HEK293 (cell line): ENCODE measurements around the gene TBC1D4.

Source experiments
- OSR2 ChIP-seq: fragments of 450-650 bp; formaldehyde crosslinking; IDR thresholded peaks from 2 replicates; pipeline ENCODE4 v1.5.1; 2016; ENCODE audit warnings: missing biosample characterization, missing genetic modification characterization
- YY1 ChIP-seq: fragments of 450-650 bp; formaldehyde crosslinking; IDR thresholded peaks from 2 replicates; pipeline ENCODE4 v1.5.1; 2018; ENCODE audit warnings: missing biosample characterization, missing genetic modification characterization
- YY2 ChIP-seq: fragments of 450-650 bp; formaldehyde crosslinking; IDR thresholded peaks from 2 replicates; pipeline ENCODE4 v1.5.1; 2016; ENCODE audit warnings: missing biosample characterization, missing genetic modification characterization
- ZBTB17 ChIP-seq: fragments of 450-650 bp; formaldehyde crosslinking; IDR thresholded peaks from 2 replicates; pipeline ENCODE4 v1.5.1; 2016; ENCODE audit warnings: missing biosample characterization, missing genetic modification characterization
- ZBTB7A ChIP-seq: fragments of 450-650 bp; formaldehyde crosslinking; IDR thresholded peaks from 2 replicates; pipeline ENCODE4 v1.5.1; 2016; ENCODE audit warnings: low read depth, missing biosample characterization, missing genetic modification characterization
- ZNF292 ChIP-seq: fragments of 450-650 bp; formaldehyde crosslinking; IDR thresholded peaks from 2 replicates; pipeline ENCODE4 v1.5.1; 2016; ENCODE audit warnings: low read depth, missing biosample characterization, missing genetic modification characterization, borderline replicate concordance
- ZNF302 ChIP-seq: fragments of 450-650 bp; formaldehyde crosslinking; IDR thresholded peaks from 2 replicates; pipeline ENCODE4 v1.5.1; 2016; ENCODE audit warnings: missing biosample characterization, missing genetic modification characterization, low read depth
- ZNF654 ChIP-seq: fragments of 450-650 bp; formaldehyde crosslinking; IDR thresholded peaks from 2 replicates; pipeline ENCODE4 v1.5.1; 2016; ENCODE audit warnings: low read depth, missing biosample characterization, missing genetic modification characterization
- ZNF792 ChIP-seq: fragments of 450-650 bp; formaldehyde crosslinking; IDR thresholded peaks from 2 replicates; pipeline ENCODE4 v1.5.1; 2016; ENCODE audit warnings: missing biosample characterization, missing genetic modification characterization
- TF ChIP-seq, protein P1 (sequence below): fragments of 450-650 bp; formaldehyde crosslinking; IDR thresholded peaks from 2 replicates; pipeline ENCODE4 v1.5.1; 2016; ENCODE audit warnings: missing biosample characterization, missing genetic modification characterization, borderline replicate concordance
- TF ChIP-seq, protein P2 (sequence below): fragments of 450-650 bp; formaldehyde crosslinking; IDR thresholded peaks from 2 replicates; pipeline ENCODE4 v1.5.1; 2016; ENCODE audit warnings: missing biosample characterization, missing genetic modification characterization
- TF ChIP-seq, protein P3 (sequence below): fragments of 450-650 bp; formaldehyde crosslinking; IDR thresholded peaks from 2 replicates; pipeline ENCODE4 v1.5.1; 2017; ENCODE audit warnings: missing biosample characterization, missing genetic modification characterization
- TF ChIP-seq, protein P4 (sequence below): fragments of 450-650 bp; formaldehyde crosslinking; IDR thresholded peaks from 2 replicates; pipeline ENCODE4 v1.5.1; 2016; ENCODE audit warnings: missing biosample characterization, missing genetic modification characterization
- TF ChIP-seq, protein P5 (sequence below): fragments of 450-650 bp; formaldehyde crosslinking; IDR thresholded peaks from 2 replicates; pipeline ENCODE4 v1.5.1; 2016; ENCODE audit warnings: missing biosample characterization, missing genetic modification characterization
- TF ChIP-seq, protein P6 (sequence below): fragments of 450-650 bp; formaldehyde crosslinking; IDR thresholded peaks from 2 replicates; pipeline ENCODE4 v1.5.1; 2017; ENCODE audit warnings: missing biosample characterization, missing genetic modification characterization
- TF ChIP-seq, protein P7 (sequence below): fragments of 450-650 bp; formaldehyde crosslinking; conservative IDR thresholded peaks from 2 replicates; pipeline ENCODE4 v1.5.1; 2016; ENCODE audit warnings: low read depth, missing biosample characterization, missing genetic modification characterization

Gene TBC1D4

DNA sequence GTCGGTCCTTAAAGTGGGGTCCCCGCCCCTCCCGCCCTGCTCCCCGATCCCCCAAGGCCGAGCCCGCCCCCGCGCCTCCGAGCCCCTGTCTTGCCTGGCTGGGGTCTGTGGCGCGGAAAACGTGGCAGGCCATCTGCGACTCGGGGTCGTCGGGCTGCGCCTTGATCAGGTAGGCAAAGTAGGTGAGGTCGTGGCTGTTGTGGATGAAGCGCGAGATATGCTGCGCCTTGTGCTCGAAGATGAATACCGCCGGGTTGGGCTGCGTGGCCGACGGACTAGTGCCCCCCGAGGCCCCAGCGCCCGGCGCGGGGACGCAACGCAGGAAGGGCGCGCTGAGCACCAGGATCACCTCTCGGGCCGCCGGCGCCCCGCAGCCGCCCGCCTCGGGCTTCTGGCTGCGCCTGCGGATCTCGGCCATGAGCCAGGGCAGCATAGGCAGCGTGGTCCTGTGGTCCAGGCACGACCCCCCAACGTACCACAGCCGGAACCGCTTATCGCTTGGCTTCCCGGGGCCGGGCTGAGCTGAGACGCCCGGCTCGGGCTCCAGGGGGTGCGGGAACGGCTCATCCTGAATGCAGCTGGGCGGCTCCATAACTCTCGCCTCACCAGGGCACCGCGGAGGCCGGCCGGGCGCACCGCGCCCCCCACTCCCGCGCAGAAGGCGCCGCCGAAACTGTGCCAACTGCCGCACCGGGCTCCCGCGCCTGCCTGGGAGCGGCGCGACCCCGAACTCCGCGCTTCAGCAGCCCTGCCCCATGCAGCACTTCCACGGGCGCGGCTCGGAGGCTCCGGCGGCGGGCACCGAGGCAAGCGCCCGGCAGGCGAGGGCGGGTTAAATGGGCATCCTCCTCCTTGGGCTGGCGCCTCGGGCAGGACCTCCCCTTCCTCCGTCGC lies 546 bp downstream of the TBC1D4 start (continued):
- TF ChIP-seq, protein P1, sequence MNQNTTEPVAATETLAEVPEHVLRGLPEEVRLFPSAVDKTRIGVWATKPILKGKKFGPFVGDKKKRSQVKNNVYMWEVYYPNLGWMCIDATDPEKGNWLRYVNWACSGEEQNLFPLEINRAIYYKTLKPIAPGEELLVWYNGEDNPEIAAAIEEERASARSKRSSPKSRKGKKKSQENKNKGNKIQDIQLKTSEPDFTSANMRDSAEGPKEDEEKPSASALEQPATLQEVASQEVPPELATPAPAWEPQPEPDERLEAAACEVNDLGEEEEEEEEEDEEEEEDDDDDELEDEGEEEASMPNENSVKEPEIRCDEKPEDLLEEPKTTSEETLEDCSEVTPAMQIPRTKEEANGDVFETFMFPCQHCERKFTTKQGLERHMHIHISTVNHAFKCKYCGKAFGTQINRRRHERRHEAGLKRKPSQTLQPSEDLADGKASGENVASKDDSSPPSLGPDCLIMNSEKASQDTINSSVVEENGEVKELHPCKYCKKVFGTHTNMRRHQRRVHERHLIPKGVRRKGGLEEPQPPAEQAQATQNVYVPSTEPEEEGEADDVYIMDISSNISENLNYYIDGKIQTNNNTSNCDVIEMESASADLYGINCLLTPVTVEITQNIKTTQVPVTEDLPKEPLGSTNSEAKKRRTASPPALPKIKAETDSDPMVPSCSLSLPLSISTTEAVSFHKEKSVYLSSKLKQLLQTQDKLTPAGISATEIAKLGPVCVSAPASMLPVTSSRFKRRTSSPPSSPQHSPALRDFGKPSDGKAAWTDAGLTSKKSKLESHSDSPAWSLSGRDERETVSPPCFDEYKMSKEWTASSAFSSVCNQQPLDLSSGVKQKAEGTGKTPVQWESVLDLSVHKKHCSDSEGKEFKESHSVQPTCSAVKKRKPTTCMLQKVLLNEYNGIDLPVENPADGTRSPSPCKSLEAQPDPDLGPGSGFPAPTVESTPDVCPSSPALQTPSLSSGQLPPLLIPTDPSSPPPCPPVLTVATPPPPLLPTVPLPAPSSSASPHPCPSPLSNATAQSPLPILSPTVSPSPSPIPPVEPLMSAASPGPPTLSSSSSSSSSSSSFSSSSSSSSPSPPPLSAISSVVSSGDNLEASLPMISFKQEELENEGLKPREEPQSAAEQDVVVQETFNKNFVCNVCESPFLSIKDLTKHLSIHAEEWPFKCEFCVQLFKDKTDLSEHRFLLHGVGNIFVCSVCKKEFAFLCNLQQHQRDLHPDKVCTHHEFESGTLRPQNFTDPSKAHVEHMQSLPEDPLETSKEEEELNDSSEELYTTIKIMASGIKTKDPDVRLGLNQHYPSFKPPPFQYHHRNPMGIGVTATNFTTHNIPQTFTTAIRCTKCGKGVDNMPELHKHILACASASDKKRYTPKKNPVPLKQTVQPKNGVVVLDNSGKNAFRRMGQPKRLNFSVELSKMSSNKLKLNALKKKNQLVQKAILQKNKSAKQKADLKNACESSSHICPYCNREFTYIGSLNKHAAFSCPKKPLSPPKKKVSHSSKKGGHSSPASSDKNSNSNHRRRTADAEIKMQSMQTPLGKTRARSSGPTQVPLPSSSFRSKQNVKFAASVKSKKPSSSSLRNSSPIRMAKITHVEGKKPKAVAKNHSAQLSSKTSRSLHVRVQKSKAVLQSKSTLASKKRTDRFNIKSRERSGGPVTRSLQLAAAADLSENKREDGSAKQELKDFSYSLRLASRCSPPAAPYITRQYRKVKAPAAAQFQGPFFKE (tag by site-specific recombination), result no peak
- TF ChIP-seq ZNF792 (tag by site-specific recombination) (no peak), YY1 (tag by site-specific recombination) (no peak), ZNF292 (tag by site-specific recombination) (0 out of 2 replicates have a peak, but pooled peaks have one; percentile 1), OSR2 (tag by site-specific recombination) (no peak), ZBTB7A (tag by site-specific recombination) (no peak), ZNF654 (tag by site-specific recombination) (no peak), YY2 (tag by site-specific recombination) (no peak), ZNF302 (no peak), ZBTB17 (tag by site-specific recombination) (peak; percentile 68)
- TF ChIP-seq, protein P2, sequence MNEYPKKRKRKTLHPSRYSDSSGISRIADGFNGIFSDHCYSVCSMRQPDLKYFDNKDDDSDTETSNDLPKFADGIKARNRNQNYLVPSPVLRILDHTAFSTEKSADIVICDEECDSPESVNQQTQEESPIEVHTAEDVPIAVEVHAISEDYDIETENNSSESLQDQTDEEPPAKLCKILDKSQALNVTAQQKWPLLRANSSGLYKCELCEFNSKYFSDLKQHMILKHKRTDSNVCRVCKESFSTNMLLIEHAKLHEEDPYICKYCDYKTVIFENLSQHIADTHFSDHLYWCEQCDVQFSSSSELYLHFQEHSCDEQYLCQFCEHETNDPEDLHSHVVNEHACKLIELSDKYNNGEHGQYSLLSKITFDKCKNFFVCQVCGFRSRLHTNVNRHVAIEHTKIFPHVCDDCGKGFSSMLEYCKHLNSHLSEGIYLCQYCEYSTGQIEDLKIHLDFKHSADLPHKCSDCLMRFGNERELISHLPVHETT (tag by site-specific recombination), result no peak
- TF ChIP-seq, protein P3, sequence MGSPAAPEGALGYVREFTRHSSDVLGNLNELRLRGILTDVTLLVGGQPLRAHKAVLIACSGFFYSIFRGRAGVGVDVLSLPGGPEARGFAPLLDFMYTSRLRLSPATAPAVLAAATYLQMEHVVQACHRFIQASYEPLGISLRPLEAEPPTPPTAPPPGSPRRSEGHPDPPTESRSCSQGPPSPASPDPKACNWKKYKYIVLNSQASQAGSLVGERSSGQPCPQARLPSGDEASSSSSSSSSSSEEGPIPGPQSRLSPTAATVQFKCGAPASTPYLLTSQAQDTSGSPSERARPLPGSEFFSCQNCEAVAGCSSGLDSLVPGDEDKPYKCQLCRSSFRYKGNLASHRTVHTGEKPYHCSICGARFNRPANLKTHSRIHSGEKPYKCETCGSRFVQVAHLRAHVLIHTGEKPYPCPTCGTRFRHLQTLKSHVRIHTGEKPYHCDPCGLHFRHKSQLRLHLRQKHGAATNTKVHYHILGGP (tag by site-specific recombination), result no peak
- TF ChIP-seq, protein P4, sequence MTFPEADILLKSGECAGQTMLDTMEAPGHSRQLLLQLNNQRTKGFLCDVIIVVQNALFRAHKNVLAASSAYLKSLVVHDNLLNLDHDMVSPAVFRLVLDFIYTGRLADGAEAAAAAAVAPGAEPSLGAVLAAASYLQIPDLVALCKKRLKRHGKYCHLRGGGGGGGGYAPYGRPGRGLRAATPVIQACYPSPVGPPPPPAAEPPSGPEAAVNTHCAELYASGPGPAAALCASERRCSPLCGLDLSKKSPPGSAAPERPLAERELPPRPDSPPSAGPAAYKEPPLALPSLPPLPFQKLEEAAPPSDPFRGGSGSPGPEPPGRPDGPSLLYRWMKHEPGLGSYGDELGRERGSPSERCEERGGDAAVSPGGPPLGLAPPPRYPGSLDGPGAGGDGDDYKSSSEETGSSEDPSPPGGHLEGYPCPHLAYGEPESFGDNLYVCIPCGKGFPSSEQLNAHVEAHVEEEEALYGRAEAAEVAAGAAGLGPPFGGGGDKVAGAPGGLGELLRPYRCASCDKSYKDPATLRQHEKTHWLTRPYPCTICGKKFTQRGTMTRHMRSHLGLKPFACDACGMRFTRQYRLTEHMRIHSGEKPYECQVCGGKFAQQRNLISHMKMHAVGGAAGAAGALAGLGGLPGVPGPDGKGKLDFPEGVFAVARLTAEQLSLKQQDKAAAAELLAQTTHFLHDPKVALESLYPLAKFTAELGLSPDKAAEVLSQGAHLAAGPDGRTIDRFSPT (tag by site-specific recombination), result no peak
- TF ChIP-seq, protein P5, sequence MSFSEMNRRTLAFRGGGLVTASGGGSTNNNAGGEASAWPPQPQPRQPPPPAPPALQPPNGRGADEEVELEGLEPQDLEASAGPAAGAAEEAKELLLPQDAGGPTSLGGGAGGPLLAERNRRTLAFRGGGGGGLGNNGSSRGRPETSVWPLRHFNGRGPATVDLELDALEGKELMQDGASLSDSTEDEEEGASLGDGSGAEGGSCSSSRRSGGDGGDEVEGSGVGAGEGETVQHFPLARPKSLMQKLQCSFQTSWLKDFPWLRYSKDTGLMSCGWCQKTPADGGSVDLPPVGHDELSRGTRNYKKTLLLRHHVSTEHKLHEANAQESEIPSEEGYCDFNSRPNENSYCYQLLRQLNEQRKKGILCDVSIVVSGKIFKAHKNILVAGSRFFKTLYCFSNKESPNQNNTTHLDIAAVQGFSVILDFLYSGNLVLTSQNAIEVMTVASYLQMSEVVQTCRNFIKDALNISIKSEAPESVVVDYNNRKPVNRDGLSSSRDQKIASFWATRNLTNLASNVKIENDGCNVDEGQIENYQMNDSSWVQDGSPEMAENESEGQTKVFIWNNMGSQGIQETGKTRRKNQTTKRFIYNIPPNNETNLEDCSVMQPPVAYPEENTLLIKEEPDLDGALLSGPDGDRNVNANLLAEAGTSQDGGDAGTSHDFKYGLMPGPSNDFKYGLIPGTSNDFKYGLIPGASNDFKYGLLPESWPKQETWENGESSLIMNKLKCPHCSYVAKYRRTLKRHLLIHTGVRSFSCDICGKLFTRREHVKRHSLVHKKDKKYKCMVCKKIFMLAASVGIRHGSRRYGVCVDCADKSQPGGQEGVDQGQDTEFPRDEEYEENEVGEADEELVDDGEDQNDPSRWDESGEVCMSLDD (tag by site-specific recombination), result no peak
- TF ChIP-seq, protein P6, sequence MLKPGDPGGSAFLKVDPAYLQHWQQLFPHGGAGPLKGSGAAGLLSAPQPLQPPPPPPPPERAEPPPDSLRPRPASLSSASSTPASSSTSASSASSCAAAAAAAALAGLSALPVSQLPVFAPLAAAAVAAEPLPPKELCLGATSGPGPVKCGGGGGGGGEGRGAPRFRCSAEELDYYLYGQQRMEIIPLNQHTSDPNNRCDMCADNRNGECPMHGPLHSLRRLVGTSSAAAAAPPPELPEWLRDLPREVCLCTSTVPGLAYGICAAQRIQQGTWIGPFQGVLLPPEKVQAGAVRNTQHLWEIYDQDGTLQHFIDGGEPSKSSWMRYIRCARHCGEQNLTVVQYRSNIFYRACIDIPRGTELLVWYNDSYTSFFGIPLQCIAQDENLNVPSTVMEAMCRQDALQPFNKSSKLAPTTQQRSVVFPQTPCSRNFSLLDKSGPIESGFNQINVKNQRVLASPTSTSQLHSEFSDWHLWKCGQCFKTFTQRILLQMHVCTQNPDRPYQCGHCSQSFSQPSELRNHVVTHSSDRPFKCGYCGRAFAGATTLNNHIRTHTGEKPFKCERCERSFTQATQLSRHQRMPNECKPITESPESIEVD, result no peak
- TF ChIP-seq, protein P7, sequence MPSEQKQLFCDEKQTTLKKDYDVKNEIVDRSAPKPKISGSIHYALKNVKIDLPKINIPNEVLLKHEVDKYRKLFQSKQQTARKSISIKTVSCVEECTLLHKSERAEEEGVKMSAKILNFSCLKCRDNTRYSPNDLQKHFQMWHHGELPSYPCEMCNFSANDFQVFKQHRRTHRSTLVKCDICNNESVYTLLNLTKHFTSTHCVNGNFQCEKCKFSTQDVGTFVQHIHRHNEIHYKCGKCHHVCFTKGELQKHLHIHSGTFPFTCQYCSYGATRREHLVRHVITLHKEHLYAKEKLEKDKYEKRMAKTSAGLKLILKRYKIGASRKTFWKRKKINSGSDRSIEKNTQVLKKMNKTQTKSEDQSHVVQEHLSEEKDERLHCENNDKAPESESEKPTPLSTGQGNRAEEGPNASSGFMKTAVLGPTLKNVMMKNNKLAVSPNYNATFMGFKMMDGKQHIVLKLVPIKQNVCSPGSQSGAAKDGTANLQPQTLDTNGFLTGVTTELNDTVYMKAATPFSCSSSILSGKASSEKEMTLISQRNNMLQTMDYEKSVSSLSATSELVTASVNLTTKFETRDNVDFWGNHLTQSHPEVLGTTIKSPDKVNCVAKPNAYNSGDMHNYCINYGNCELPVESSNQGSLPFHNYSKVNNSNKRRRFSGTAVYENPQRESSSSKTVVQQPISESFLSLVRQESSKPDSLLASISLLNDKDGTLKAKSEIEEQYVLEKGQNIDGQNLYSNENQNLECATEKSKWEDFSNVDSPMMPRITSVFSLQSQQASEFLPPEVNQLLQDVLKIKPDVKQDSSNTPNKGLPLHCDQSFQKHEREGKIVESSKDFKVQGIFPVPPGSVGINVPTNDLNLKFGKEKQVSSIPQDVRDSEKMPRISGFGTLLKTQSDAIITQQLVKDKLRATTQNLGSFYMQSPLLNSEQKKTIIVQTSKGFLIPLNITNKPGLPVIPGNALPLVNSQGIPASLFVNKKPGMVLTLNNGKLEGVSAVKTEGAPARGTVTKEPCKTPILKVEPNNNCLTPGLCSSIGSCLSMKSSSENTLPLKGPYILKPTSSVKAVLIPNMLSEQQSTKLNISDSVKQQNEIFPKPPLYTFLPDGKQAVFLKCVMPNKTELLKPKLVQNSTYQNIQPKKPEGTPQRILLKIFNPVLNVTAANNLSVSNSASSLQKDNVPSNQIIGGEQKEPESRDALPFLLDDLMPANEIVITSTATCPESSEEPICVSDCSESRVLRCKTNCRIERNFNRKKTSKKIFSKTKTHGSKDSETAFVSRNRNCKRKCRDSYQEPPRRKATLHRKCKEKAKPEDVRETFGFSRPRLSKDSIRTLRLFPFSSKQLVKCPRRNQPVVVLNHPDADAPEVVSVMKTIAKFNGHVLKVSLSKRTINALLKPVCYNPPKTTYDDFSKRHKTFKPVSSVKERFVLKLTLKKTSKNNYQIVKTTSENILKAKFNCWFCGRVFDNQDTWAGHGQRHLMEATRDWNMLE (tag by site-specific recombination), result no peak
